Heart left ventricle (tissue), 13 donors: ENCODE measurements around the gene DHX29.

ENCODE experiments used
- CTCF ChIP-seq, 12 donors: fragments of 200-600 bp; sonication (generic) in 4 of 12; IDR thresholded peaks; one replicate each; pipeline versions ENCODE4 v1.5.0 to v1.8.0; 2018 to 2022; ENCODE audit warnings: antibody characterized with exemption in 12 of 12, mild to moderate bottlenecking in 5 of 12
- POLR2A ChIP-seq, 2 donors: fragments of 450-650 bp; IDR thresholded peaks; one replicate each; pipeline ENCODE4 v1.6.1; 2017; ENCODE audit warnings: antibody characterized with exemption in 2 of 2, mild to moderate bottlenecking in 2 of 2, moderate library complexity in 2 of 2
- donor health status: ischemic (EF 13 %, LVEDD 7.1; RV severe dilation, severe dysfunction).
- donor health status: DM: no; HTN: yes; CAD: no.
- donor health status: DM: no; HTN: no; CAD: no.
- donor health status: ischemic (EF 25% LVEDD 6.9; RV normal size, moderate dysfunction).
- donor health status: ischemic (EF 25% LVEDD 5.7; RV mildly dilated, moderate dysfunction).
- donor health status: ischemic (EF 35%, LVEDD 5.7; RV mildly dilated, moderate dysfunction).
- donor health status: nonischemic (EF 11% LVEDD 7.7; RV severe dilation, severe dysfunction).
- donor health status: DM: yes; HTN: yes; CAD: no.
- donor health status: PGD.
- donor health status: ischemic (EF 29% LVEDD 5.4; RV normal size, mild dysfunction).
- donor health status: nonischemic (EF 23%, LVEDD 6.1; RV moderate dilation, normal function).

- TF ChIP-seq CTCF (IDR thresholded peaks at IDR 0.05) (no peak), POLR2A (IDR thresholded peaks at IDR 0.05) (no peak)
These were observed 49.4 kb upstream of the DHX29 start for GRCh38 chr5:55356896-55357295.
